PFSK-1 (cell line): ENCODE results near the gene LTBP2.

Experiments used
- POLR2AphosphoS5 ChIP-seq: IDR thresholded peaks from 2 replicates; pipeline ENCODE4 v1.6.1; 2012; ENCODE audit warnings: low read depth, mild to moderate bottlenecking, control low read depth, low read length, moderate library complexity
- REST ChIP-seq, 2 experiments: IDR thresholded peaks; 2 replicates each; pipeline versions ENCODE4 v1.6.1 to v1.8.0; 2011 to 2012; ENCODE audit warnings: low read depth in 2 of 2, low read length in 2 of 2, control low read depth in 1 of 2, inconsistent platforms in 1 of 2, mild to moderate bottlenecking in 1 of 2, moderate library complexity in 1 of 2; ENCODE audit not compliant: insufficient read depth in 1 of 2
- SIN3A ChIP-seq: IDR thresholded peaks from 2 replicates; pipeline ENCODE4 v1.6.1; 2012; ENCODE audit warnings: mild to moderate bottlenecking, low read length, moderate library complexity, borderline replicate concordance; ENCODE audit not compliant: insufficient read depth

- TF ChIP-seq POLR2AphosphoS5 (no peak), SIN3A (no peak), REST (IDR thresholded peaks at IDR 0.05; ENCODE audit: insufficient read depth in 1 of 2, low read depth in 2 of 2, low read length in 2 of 2) (0 out of 4 replicates have a peak, but pooled peaks of 1 of the 2 experiments have one; percentile 31)
Measured at GRCh38 chr14:74618078-74618952, 6.3 kb upstream of the LTBP2 start.
